Measurements from ENCODE around the gene ZC3H4. TPM values are rescaled to one million over a fixed set of nuclear protein-coding genes. Genes with fewer than 3 reads are reported as not detected.
"Not testable (repeated sequence)": the region's sequence is repeated elsewhere in the genome, so short reads cannot be mapped to it uniquely, and the experiment has no call there.

The ZC3H4 gene
- total RNA-seq, 1 experiment from 2014 or later: 105 TPM

GRCh38 chr19:47056411-47056810 lies 57.2 kb downstream of the ZC3H4 start:
- H3K4me1 ChIP-seq (ENCODE audit: insufficient read depth, low read length): no peaks in the 10 kb centered on the region
- no CpG with 5 or more reads among the region's 5 CpGs for WGBS (ENCODE audit: extremely low coverage, insufficient read length, low lambda C conversion rate)
- no peak overlapping the region for H4K91ac ChIP-seq (ENCODE audit: insufficient read length, low read depth, low read length)
- H3K79me1 ChIP-seq (ENCODE audit: insufficient read depth, low read depth, low read length, poor library complexity, severe bottlenecking): no peaks in the 10 kb centered on the region
- no peak overlapping the region for H2BK12ac ChIP-seq (ENCODE audit: insufficient read length, low read depth, low read length)
- no peak overlapping the region for H3K9ac ChIP-seq (ENCODE audit: extremely low read depth, insufficient read length, low read length)
- Mint-ChIP-seq H3K27ac (peak overlapping the region in 1 of 3 experiments; percentile 15; a peak in 1 of 7 replicates), H3K36me3 (ENCODE audit: insufficient read depth in 1 of 3, low read depth in 3 of 3) (peaks cover 5 to 9% (median 8%) of the 10 kb centered on the region in 3 experiments; a peak in 5 of 7 replicates), H3K9me3 (peaks cover 15 to 21% of the 10 kb centered on the region in 2 experiments), H3K4me3 (no peak overlapping the region), H3K4me1 (peaks cover 10 to 16% of the 10 kb centered on the region in 2 experiments), H3K27me3 (ENCODE audit: low read depth) (peaks cover 8% of the 10 kb centered on the region)
- H2BK15ac ChIP-seq (ENCODE audit: low read depth, low read length): no peak overlapping the region
- no peak overlapping the region for H2AFZ ChIP-seq (ENCODE audit: low read length)
- no peak for TF ChIP-seq CTCF (conservative IDR thresholded peaks at IDR 0.05)
- no peak overlapping the region for H3K18ac ChIP-seq (ENCODE audit: insufficient read length, low read depth, low read length)
- H4K20me1 ChIP-seq (ENCODE audit: control insufficient read depth, insufficient read depth, insufficient read length): no peaks in the 10 kb centered on the region
- H2BK5ac ChIP-seq (ENCODE audit: insufficient read length, low read length): no peak overlapping the region
- no peak overlapping the region for H3K4ac ChIP-seq (ENCODE audit: low read depth, low read length)
- no peak for DNase-seq
- H4K8ac ChIP-seq (replicated peaks; ENCODE audit: insufficient read length, low read depth, low read length): no peak overlapping the region
- H3K23ac ChIP-seq (ENCODE audit: insufficient read length, low read depth, low read length): no peak overlapping the region
- H3K79me2 ChIP-seq (ENCODE audit: insufficient read depth, low read length): no peaks in the 10 kb centered on the region
- no peak overlapping the region for H3K27ac ChIP-seq (ENCODE audit: insufficient read length, low read depth, low read length)
- H3K14ac ChIP-seq (ENCODE audit: insufficient read depth, low read length): no peak overlapping the region; the same call in 1 of the 2 replicates
- no peak overlapping the region for H2AK5ac ChIP-seq (ENCODE audit: insufficient read length, low read length)
- H3K56ac ChIP-seq (ENCODE audit: insufficient read length, low read depth, low read length): no peak overlapping the region
- H3K4me2 ChIP-seq (ENCODE audit: insufficient read depth, insufficient read length, low read length): no peak overlapping the region
- no peak overlapping the region for H2BK120ac ChIP-seq (ENCODE audit: low read depth, low read length, poor library complexity, severe bottlenecking)
- no peak overlapping the region for H2BK20ac ChIP-seq (ENCODE audit: low read depth, low read length, poor library complexity, severe bottlenecking)
- H3K9me3 ChIP-seq (ENCODE audit: control insufficient read depth, low read depth, low read length): no peaks in the 10 kb centered on the region
- H3K27me3 ChIP-seq (ENCODE audit: insufficient read depth, low read length): no peaks in the 10 kb centered on the region
- no peak overlapping the region for H3T11ph ChIP-seq (ENCODE audit: low read length)
- no peak overlapping the region for H4K5ac ChIP-seq (ENCODE audit: insufficient read length, low read depth, low read length)
- no peaks in the 10 kb centered on the region for H3K23me2 ChIP-seq (ENCODE audit: insufficient read length, low read depth, low read length, poor library complexity, severe bottlenecking)

- not testable (repeated sequence) for H3K4me2 ChIP-seq (ENCODE audit: insufficient read depth, insufficient read length, low read length); DNase-seq; H2BK120ac ChIP-seq (ENCODE audit: low read depth, low read length, poor library complexity, severe bottlenecking); H3K79me2 ChIP-seq (ENCODE audit: insufficient read depth, low read length); H2BK20ac ChIP-seq (ENCODE audit: low read depth, low read length, poor library complexity, severe bottlenecking); H3K9me3 ChIP-seq (ENCODE audit: control insufficient read depth, low read depth, low read length); H3K79me1 ChIP-seq (ENCODE audit: insufficient read depth, low read depth, low read length, poor library complexity, severe bottlenecking); H3K14ac ChIP-seq (ENCODE audit: insufficient read depth, low read length); H2AK5ac ChIP-seq (ENCODE audit: insufficient read length, low read length); H2BK15ac ChIP-seq (ENCODE audit: low read depth, low read length); H4K91ac ChIP-seq (ENCODE audit: insufficient read length, low read depth, low read length); H3K4me1 ChIP-seq (ENCODE audit: insufficient read depth, low read length); H3K56ac ChIP-seq (ENCODE audit: insufficient read length, low read depth, low read length); H3K36me3 Mint-ChIP-seq (ENCODE audit: insufficient read depth in 1 of 3, low read depth in 3 of 3); H4K20me1 ChIP-seq (ENCODE audit: control insufficient read depth, insufficient read depth, insufficient read length); H3K23ac ChIP-seq (ENCODE audit: insufficient read length, low read depth, low read length); H3K23me2 ChIP-seq (ENCODE audit: insufficient read length, low read depth, low read length, poor library complexity, severe bottlenecking); H2AFZ ChIP-seq (ENCODE audit: low read length); H3K27me3 Mint-ChIP-seq (ENCODE audit: low read depth); H3K4ac ChIP-seq (ENCODE audit: low read depth, low read length); H4K5ac ChIP-seq (ENCODE audit: insufficient read length, low read depth, low read length); H3K9ac ChIP-seq (ENCODE audit: extremely low read depth, insufficient read length, low read length); H2BK5ac ChIP-seq (ENCODE audit: insufficient read length, low read length); H3K4me3 Mint-ChIP-seq; H3K27me3 ChIP-seq (ENCODE audit: insufficient read depth, low read length); H3T11ph ChIP-seq (ENCODE audit: low read length); H3K27ac ChIP-seq (ENCODE audit: insufficient read length, low read depth, low read length); H2BK12ac ChIP-seq (ENCODE audit: insufficient read length, low read depth, low read length); H4K8ac ChIP-seq (replicated peaks; ENCODE audit: insufficient read length, low read depth, low read length); H3K18ac ChIP-seq (ENCODE audit: insufficient read length, low read depth, low read length)
- H3K4me1 Mint-ChIP-seq: peaks cover 11 to 21% of the 10 kb centered on the region in 2 experiments
- no CpG with 5 or more reads among the region's 3 CpGs for WGBS (ENCODE audit: extremely low coverage, insufficient read length, low lambda C conversion rate)
- H3K9me3 Mint-ChIP-seq: peaks cover 15 to 21% of the 10 kb centered on the region in 2 experiments
- peak overlapping the region in 1 of 3 experiments; percentile 30; a peak in 2 of 7 replicates for H3K27ac Mint-ChIP-seq
These were observed 63.0 kb downstream of the ZC3H4 start for GRCh38 chr19:47050562-47050961.

Data from H9 (cell line).